ENCODE measurements around the gene DNAH2.
"Not testable (repeated sequence)": the region's sequence is repeated elsewhere in the genome, so short reads cannot be mapped to it uniquely, and the experiment has no call there.

Gene DNAH2

GRCh38 chr17:7862692-7863437 is 145.3 kb downstream of the DNAH2 start:
- TF ChIP-seq ZNF384 (IDR thresholded peaks at IDR 0.05) (peak; percentile 88), HDGF (IDR thresholded peaks at IDR 0.05; ENCODE audit: borderline replicate concordance) (no peak)
- peak; percentile 44 for DNase-seq (ENCODE audit: extremely low spot score)
- ChIA-PET POLR2A (no interaction called here), CTCF (interaction anchor here (0.6 to 1.5 kb wide), 4 partner anchors 18 to 130 kb away, joined by 3 to 6 read pairs (median 3); no protein-coding TSS in a partner anchor)

DNA sequence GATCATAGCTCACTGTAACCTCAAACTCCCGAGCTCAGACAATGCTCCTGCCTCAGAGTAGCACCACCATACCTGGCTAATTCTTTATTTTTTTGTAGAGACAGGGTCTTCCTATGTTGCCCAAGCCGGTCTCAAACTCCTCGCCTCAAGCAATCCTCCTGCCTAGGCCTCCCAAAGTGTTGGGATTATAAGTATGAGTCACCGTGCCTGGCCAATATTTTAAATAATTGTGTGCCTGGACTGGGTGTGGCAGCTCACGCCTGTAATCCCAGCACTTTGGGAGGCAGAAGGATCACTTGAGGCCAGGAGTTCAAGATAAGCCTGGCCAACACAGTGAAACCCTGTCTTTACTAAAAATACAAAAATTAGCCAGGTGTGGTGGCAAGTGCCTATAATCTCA is 146.8 kb downstream of the DNAH2 start:
- DNase-seq (ENCODE audit: extremely low spot score); POLR2A ChIA-PET: not testable (repeated sequence)
- CTCF ChIA-PET: interaction anchor here (1.0 to 1.1 kb wide), 3 partner anchors 35 to 237 kb away, joined by 3 to 4 read pairs (median 3); partner anchors contain the start of gene SAT2

- POLR2A ChIA-PET: interaction anchor here (0.9 kb wide), 1 partner anchor 9 kb away, joined by 3 read pairs; no protein-coding TSS in a partner anchor
- CTCF ChIA-PET: interaction anchor here (1.0 to 1.1 kb wide), 2 partner anchors 151 to 237 kb away, joined by 3 read pairs; partner anchors contain the start of gene SAT2
- TF ChIP-seq FOXM1 (IDR thresholded peaks at IDR 0.05; ENCODE audit: borderline replicate concordance) (no peak), TARDBP (IDR thresholded peaks at IDR 0.05) (no peak), FOXK2 (IDR thresholded peaks at IDR 0.05) (no peak), ARNT (IDR thresholded peaks at IDR 0.05) (no peak), LEF1 (IDR thresholded peaks at IDR 0.05; ENCODE audit: borderline replicate concordance) (no peak), PKNOX1 (IDR thresholded peaks at IDR 0.05) (no peak), SP1 (IDR thresholded peaks at IDR 0.05) (no peak), CTBP1 (IDR thresholded peaks at IDR 0.05; ENCODE audit: borderline replicate concordance) (no peak), SUZ12 (IDR thresholded peaks at IDR 0.05) (no peak), BHLHE40 (IDR thresholded peaks at IDR 0.05; ENCODE audit: borderline replicate concordance) (no peak), HDGF (IDR thresholded peaks at IDR 0.05; ENCODE audit: borderline replicate concordance) (no peak)
- no peak for DNase-seq (ENCODE audit: extremely low spot score)
These were observed 147.6 kb downstream of the DNAH2 start for GRCh38 chr17:7864995-7865650.

GRCh38 chr17:7867881-7868329 is 150.4 kb downstream of the DNAH2 start:
- ChIA-PET CTCF (no interaction called here), POLR2A (no interaction called here)
- TF ChIP-seq FOXM1 (IDR thresholded peaks at IDR 0.05; ENCODE audit: borderline replicate concordance): no peak
- no peak for TF ChIP-seq FOXA1 (IDR thresholded peaks at IDR 0.05)
- TF ChIP-seq SUZ12 (IDR thresholded peaks at IDR 0.05): no peak
- TF ChIP-seq LEF1 (IDR thresholded peaks at IDR 0.05; ENCODE audit: borderline replicate concordance): no peak
- TF ChIP-seq FOXK2 (IDR thresholded peaks at IDR 0.05): no peak
- no peak for TF ChIP-seq TARDBP (IDR thresholded peaks at IDR 0.05)
- no peak for TF ChIP-seq BHLHE40 (IDR thresholded peaks at IDR 0.05; ENCODE audit: borderline replicate concordance)
- no peak for DNase-seq (ENCODE audit: extremely low spot score)

DNA sequence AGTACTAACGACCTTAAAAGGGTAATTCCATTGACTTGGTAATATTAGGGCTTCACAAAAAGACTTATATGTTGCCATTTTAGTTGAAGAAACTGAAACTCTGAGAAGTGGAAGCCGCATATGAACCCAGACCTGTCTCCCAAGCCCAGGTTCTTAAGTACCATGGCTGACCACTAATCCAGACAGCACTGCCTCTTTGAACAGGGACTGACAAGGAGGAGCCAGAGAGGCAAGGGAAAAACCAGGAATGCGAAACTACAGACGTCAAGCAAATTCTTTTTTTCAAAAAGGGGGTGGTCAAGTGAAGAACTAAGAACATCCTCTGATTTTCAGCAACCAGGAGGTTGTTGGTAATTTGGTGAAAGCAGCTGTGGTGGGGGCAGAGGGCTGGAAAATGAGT is 155.5 kb downstream of the DNAH2 start:
- ChIA-PET CTCF (no interaction called here), POLR2A (interaction anchor here (1.0 kb wide), 1 partner anchor 8 kb away, joined by 3 read pairs; no protein-coding TSS in a partner anchor)
- TF ChIP-seq FOXK2 (IDR thresholded peaks at IDR 0.05): no peak
- TF ChIP-seq FOXA1 (IDR thresholded peaks at IDR 0.05): no peak
- no peak for TF ChIP-seq NFRKB (IDR thresholded peaks at IDR 0.05)
- TF ChIP-seq LEF1 (IDR thresholded peaks at IDR 0.05; ENCODE audit: borderline replicate concordance): no peak
- no peak for TF ChIP-seq HDGF (IDR thresholded peaks at IDR 0.05; ENCODE audit: borderline replicate concordance)
- TF ChIP-seq CTBP1 (IDR thresholded peaks at IDR 0.05; ENCODE audit: borderline replicate concordance): no peak
- no peak for TF ChIP-seq SP1 (IDR thresholded peaks at IDR 0.05)
- TF ChIP-seq PKNOX1 (IDR thresholded peaks at IDR 0.05): no peak
- no peak for TF ChIP-seq FOXM1 (IDR thresholded peaks at IDR 0.05; ENCODE audit: borderline replicate concordance)
- no peak for TF ChIP-seq TARDBP (IDR thresholded peaks at IDR 0.05)
- no peak for TF ChIP-seq SUZ12 (IDR thresholded peaks at IDR 0.05)
- TF ChIP-seq ELF4 (IDR thresholded peaks at IDR 0.05): no peak
- no peak for TF ChIP-seq ARNT (IDR thresholded peaks at IDR 0.05)
- DNase-seq (ENCODE audit: extremely low spot score): no peak

- TF ChIP-seq ZNF384 (IDR thresholded peaks at IDR 0.05) (no peak), TARDBP (IDR thresholded peaks at IDR 0.05) (no peak), BHLHE40 (IDR thresholded peaks at IDR 0.05; ENCODE audit: borderline replicate concordance) (no peak), LEF1 (IDR thresholded peaks at IDR 0.05; ENCODE audit: borderline replicate concordance) (no peak), SP1 (IDR thresholded peaks at IDR 0.05) (no peak), PKNOX1 (IDR thresholded peaks at IDR 0.05) (no peak), FOXK2 (IDR thresholded peaks at IDR 0.05) (no peak), ARNT (IDR thresholded peaks at IDR 0.05) (no peak), HDGF (IDR thresholded peaks at IDR 0.05; ENCODE audit: borderline replicate concordance) (no peak), SUZ12 (IDR thresholded peaks at IDR 0.05) (no peak), CTBP1 (IDR thresholded peaks at IDR 0.05; ENCODE audit: borderline replicate concordance) (no peak), FOXA1 (IDR thresholded peaks at IDR 0.05) (no peak), NFRKB (IDR thresholded peaks at IDR 0.05) (no peak), FOXM1 (IDR thresholded peaks at IDR 0.05; ENCODE audit: borderline replicate concordance) (no peak)
- ChIA-PET POLR2A (interaction anchor here (0.6 to 0.9 kb wide), 2 partner anchors 33 to 291 kb away, joined by 3 read pairs; no protein-coding TSS in a partner anchor), CTCF (no interaction called here)
- no peak for DNase-seq (ENCODE audit: extremely low spot score)
These were observed 158.3 kb downstream of the DNAH2 start for GRCh38 chr17:7875804-7876370.

Measured in HEK293T (cell line).